T1000 (cell line): ENCODE results near the gene GRXCR2.

Experiments
- DNase-seq: peaks from one replicate; lab custom pipeline; 2025; ENCODE audit warnings: mixed read lengths; lab: John Stamatoyannopoulos, UW

Gene GRXCR2

GRCh38 chr5:145834917-145835847, 37.6 kb downstream of the GRXCR2 start, which contains the start of gene PRELID2:
TSS of gene PRELID2 (minus strand) at chr5:145835342. CDS start at chr5:145835251, 91 bp downstream.
- peak; percentile 85 for DNase-seq

- DNase-seq: no peak
Observed at GRCh38 chr5:145834554-145834916, 38.3 kb downstream of the GRXCR2 start.

DNA sequence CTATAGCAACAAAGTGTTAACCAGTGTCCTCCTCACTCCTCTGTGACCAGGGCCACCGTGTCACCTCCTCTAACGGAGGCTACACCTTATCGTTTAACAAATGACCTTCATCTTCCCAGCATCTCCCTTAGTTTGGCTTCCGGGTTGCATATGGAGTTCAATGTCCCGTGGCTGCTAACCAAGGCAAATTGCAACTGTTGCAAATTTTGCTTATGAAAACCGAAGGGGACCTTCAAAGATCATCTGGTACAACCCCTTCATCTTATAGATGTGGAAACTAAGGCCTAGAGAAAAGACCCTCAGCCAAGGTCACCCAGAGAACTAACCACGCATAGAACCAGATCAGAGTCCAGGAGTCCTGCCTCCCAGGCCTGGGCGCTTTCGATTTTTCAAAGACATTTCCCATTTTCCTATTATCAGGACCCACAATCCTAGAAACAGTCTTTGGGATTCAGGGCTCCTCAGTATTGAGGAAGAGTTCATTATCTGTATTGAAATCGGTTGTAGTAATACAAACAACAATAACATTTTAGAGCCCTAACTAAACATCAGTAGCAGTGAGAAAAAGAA, 39.1 kb downstream of the GRXCR2 start:
- DNase-seq: no peak

DNA sequence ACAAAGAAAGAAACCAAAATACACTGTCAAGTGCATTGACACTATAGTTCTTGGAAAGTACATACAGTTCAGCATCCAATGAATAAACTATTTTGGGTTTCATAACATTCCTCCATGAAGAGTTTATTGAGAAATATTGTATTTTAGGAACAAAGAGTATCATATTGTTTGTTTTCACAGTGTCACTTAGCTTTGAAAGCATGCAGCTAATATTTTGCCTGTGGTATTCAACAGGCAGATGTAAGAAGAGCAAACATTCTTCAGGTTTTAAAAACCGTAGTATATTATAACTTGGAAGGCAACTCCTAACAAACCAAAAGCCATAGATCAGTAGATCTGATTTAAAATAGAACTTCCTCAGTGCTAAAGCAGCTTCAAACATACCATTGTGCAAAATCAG, 42.2 kb downstream of the GRXCR2 start:
- no peak for DNase-seq

- no peak for DNase-seq
Observed at GRCh38 chr5:145829708-145830361, 43.0 kb downstream of the GRXCR2 start.

DNA sequence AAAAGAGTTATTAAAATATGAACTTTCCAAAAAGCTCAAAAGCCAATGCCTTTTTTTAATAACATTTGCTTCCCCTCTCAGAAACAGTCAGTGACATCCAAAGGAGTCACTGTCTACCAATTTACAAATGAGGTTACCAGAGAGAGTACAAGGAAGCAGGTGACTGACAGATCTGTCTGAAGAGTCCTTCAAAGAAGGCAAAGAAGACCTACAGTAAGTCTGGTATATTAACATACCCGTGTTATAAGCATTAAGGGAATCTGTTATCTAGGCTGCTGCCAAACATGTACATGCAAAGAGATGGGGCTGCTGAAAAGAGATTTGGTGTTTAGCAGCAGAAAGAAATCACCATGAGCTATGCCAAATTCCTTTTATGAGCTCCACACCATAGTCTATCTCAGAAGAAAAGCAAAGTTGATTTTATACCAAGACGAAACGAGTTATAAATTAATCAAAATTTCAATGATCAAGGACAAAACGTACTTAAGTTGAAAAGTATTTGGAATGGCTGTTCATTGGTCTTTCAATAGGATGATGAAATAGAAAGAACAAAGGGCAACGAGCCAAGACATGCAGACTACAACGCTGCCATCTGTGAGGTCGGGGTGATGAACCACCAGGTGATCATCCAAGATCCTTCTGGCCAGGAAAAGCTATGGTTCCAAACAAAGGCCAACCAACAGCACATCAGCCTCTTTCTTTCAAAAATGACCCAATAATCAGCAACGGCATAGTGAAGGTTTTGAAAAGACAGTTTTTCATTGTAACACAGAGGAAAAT, 45.7 kb downstream of the GRXCR2 start:
- DNase-seq: no peak

- DNase-seq: no peak
Observed at GRCh38 chr5:145825751-145826180, 47.0 kb downstream of the GRXCR2 start.

DNA sequence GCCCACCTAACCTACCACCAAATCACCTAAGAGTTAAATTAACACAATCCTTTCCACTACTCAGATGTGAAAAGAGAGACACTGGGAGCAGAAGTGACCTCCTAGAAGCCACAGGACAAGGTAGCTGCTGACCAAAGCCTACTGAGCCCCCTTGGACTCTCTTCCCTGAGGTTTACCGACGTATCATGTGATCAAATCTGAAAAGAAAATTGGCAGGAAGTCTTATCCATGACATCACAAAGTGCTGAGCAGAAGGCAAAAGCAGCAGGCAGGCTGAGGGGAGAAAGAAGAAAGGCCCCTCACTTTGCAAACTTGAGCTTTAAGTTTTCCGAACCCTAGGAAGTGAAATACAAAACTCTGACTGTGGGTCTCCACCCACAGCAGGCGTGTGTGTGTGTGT, 48.8 kb downstream of the GRXCR2 start:
- DNase-seq: no peak

GRCh38 chr5:145818604-145819003, 54.2 kb downstream of the GRXCR2 start:
- no peak for DNase-seq

DNA sequence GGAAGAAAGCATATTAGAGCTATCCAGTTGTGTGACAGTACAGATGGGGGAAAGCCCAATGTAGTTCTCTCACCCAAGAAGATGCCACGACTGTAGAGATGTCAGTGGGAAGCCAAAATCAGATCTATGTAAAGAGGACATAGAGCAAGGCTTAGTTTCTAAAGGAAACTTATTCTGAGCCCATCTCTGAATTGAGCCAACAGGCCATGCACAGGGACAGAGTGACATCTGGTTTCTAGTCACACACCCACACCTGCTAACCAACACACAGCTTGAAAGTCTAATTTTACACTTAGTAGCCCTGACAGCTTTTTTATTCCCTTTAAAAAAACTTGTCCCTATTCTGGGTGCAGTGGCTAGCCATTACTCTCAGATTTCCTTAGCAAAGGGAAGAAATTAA, 59.9 kb downstream of the GRXCR2 start:
- no peak for DNase-seq

DNA sequence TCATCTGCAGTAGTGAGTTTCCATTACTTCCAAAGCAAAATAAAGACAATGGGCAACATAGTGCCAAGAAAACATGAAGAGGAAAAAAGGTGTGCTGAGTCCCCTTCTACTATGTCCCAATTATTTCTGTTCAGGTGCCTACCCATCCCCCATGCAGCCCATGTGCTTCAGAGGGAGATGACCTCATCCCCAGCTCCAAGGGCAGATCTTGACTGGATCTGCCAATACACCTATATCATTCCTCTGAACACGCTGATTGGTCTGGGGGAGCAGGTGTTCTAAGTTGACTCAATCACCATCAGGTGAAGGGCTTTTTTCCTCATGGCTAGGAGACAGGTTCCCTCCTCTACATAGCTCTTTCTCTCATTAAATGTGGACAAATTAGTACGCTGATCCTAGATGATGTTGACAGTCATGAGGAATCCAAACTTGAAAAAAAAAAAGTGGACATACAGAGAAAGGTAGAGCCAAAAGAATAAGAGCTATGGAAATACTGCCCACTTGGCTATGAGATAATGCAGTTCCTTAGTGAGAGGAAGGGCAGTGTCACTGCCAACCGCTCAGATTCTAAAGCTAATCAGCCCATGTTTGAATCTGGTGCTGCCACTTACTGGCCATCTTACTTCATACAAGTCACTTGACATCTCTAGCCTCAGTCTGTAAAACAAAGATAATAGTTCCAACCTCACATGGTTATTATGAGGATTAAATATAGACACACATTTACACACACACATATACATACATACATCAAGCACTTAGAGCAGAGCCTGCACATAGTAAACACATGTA, 60.8 kb downstream of the GRXCR2 start:
- DNase-seq: no peak
